HL-60/S4 treated with phorbol 12-myristate 13-acetate at 8.2 ng/mL for 4 days and 3 days (cell line): ENCODE measurements around the gene OTULINL.

Experiments
- in situ Hi-C: fragments of 300-500 bp; cut with MboI; formaldehyde crosslinking; loops from 2 replicates; pipeline ENCODE4 v1.15.0; 2022; ENCODE audit warnings: low sequenced_read_pairs

Gene OTULINL

DNA sequence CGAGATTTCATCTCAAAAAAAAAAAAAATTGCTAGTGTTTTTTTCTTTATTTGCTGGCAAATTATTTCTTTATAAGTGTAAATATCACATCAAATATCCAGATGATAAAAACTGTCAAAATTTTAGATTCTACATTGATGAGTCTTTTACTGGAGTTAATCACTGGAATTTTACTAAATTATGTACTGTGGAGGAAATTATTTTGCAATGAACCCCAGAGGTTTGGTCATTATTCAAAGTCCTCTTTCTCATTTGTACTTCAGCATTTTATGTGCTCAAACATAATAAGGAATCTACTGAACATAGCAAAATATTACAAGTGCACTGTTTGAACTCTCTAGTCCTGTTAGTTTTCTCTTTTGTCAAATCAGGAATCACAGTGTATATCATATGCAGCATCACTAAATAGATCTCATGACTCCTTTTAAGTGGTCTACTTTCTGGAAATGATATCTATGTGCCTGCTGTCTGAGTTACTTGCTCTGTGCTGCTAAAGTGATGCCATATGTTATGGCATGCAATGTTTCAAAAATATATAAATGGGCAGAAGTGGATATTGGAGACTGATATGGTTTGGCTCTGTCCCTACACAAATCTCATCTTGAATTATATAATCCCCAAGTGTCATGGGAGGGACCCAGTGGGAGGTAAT, 18.0 kb downstream of the OTULINL start:
- in situ Hi-C loops: no loop called here

DNA sequence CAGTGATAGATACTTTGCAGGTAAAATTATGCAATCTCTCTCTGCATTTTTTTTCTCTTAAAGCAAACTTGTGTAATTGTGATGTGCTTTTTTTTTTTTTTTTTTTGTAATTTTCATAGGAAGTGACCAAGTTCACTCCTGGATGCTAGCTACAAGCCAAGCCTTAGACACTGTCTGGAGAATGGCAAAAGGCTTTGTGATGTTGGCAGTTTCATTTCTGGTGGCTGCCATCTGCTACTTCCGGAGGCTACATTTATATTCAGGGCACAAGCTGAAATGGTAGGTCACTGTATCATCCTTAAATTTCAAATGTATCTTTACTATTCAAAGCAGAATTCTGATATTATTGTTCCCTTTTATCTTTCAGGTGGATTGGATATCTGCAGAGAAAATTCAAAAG, 19.3 kb downstream of the OTULINL start:
- in situ Hi-C loops: no loop called here

DNA sequence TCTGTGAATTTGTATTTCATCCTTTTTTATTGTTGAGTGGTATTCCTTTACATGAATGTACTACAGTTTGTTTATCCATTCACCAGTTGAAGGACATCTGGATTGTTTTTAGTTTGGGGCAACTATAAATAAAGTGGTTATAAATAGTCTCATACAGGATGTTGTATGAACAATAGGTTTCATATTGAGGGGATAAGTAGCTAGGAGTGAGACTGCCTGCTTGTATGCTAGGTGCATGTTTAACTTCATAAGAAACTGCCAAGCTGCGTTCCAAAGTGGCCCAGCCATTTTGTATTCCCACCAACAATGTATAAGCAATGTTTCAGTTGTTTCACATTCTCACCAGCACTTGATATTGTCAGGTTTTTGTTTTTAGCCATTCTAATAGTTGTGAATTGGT, 21.5 kb downstream of the OTULINL start:
- in situ Hi-C loops: no loop called here

DNA sequence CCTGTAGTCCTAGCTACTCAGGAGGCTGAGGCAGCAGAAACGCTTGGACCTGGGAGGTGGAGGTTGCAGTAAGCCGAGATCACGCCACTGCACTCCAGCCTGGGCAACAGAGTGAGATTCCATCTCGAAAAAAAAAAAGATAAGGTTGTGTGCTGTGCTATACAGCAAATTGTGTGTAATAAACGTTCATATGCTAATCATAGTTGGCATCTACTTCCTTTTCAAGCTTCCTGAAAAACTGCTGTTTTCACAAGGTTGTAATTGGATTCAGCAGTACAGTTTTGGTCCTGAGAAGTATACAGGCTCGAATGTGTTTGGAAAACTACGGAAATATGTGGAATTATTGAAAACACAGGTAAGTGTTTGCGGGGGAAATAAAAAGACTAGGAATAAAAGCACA, 25.5 kb downstream of the OTULINL start:
- in situ Hi-C loops: no loop called here

DNA sequence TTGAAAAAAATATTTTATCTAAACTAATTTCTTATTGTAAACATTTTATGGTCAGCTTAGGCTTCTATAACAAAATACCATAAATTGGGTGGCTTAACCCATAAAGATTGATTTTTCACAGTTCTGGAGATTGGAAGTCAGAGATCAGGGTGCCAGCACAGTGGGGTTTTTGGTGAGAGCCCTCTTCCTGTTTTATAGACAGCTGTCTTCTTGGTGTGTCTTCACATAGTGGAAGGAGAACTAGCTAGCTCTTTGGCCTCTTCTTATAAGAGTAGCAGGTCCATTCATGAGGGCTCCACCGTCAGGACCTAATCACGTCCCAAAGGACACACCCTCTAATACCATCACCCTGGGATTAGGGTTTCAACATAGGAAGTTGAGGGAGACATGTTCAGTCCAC, 26.6 kb downstream of the OTULINL start:
- in situ Hi-C loops: no loop called here

DNA sequence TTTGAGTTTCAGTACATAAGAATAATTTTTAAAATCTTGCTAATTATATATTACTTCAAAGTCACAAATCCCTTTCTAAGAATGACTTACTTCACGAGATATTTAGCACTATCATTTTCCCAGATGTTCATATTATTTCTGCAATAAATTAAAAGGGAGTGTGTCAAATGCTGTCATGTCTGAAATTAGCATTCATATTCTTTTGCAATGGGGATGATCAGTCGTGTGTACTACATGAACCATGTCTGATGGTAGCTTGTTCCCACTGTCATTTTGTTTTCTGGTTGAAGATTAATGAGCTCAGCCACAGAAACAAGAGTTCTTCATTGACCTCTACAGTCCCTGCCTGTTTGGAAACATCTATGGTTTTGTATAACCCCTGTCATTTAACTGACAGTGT, 30.1 kb downstream of the OTULINL start:
- in situ Hi-C loops: no loop called here

DNA sequence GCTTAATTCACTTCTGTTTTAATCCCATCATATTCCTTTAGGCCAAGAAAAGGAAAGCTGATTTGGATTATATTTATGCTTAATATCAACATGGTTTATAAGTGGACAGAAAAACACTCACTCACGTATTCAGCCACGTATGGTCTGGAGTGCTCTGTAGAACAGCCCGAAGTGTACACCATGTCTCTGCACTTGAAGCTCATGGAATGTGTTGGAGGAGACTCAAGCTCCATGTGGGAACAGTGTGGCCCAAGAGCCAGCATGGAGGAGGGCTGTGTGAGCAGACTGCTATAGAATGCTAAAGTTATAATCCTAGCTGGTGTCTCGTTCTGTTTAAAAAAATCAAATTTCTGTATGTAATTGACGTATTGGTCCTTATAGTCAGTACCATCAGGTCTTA, 32.9 kb downstream of the OTULINL start:
- in situ Hi-C loops: no loop called here

DNA sequence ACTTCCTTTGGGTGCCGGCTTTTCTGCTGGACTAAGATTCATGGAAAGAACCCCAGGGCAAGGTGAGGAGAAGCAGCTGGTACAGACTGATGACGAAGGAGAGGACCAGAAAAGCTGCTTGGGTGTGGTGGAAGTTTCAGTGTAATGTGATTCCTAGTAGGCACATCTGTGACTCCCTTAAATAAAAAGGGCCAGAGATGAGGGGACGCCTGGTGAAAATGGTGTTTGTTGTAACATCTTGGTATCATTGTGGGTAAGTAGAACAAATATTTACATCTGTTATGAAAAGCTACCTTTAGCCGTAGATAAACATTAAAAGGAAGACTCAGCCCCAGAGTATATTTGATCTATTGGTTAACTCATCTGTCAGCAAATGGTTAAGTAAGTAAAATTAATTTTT, 33.8 kb downstream of the OTULINL start:
- in situ Hi-C loops: no loop called here

DNA sequence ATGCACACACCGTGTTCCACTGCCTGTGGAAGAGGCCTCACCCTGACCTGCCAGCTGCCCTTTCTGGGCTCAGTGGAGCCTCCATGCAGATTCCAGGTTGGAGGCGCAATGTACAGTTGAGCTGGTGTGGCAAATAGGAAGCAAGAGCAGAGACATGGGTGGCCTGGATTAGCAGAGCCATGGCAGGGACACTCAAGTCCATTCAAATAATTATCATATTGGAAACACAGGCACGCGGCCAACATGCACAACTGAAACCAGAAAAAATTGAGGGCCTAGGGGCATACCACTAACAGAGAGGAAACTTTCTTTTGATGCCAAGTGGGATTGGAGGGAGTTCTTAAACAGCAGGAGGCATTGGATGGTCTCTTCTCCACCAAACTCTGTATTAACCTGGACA, 35.8 kb downstream of the OTULINL start:
- in situ Hi-C loops: no loop called here

DNA sequence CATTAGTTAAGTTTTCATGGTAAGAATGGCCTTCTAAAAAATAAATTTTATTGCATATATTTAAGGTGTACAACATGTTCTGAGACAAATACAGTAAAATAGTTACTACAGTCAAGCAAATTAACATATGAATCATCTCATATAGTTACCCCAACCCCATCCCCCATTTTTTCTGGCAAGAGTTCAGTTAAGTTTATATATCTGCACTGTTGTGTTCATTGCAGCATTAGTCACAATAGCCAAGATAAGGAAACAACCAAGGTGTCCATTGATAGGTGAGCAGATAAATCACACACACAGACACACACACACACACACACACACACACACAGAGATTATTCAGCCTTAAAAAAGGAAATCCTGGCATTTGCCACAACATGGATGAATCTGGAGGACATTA, 45.7 kb downstream of the OTULINL start:
- in situ Hi-C loops: loop anchor here (25.0 kb wide), 1 partner anchor 265 kb away; no protein-coding TSS in a partner anchor

DNA sequence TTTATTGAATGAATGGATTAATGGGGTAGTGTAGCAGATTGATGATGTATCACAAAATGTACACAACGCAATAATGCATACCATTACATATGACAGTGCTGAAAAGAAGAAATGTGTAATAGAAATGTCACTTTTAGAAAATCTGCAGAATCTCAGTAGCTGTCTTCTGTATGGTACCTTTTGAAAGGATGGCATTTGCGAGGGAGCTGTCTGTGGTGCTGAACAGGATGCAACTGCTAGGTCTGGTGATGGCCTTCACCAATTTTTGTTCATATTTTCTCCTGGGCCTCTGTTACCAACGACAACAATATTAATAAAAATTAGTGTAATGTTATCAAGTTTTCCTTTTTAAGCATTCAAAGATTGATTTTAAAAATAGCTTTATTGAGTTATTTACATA, 46.8 kb downstream of the OTULINL start:
- in situ Hi-C loops: loop anchor here (25.0 kb wide), 1 partner anchor 266 kb away; no protein-coding TSS in a partner anchor

DNA sequence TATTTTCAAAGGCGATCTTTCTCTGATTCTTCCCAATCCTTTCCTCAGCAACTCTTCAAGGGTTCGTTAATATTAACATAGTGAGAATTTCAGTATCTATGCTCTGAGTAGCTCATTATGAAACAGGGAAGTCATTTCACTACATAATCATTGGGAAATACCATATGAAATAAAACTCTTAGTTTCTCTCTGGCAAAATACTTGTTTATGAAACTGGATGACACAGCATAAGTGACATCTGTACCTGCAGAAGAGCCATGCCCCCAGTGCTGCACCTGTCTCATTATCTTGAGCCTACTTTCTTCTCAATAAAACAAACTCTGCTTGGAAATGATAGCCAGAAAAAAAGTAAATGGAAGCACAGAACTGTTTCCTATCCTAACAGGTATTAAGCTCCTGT, 49.1 kb downstream of the OTULINL start:
- in situ Hi-C loops: loop anchor here (25.0 kb wide), 1 partner anchor 268 kb away; no protein-coding TSS in a partner anchor

DNA sequence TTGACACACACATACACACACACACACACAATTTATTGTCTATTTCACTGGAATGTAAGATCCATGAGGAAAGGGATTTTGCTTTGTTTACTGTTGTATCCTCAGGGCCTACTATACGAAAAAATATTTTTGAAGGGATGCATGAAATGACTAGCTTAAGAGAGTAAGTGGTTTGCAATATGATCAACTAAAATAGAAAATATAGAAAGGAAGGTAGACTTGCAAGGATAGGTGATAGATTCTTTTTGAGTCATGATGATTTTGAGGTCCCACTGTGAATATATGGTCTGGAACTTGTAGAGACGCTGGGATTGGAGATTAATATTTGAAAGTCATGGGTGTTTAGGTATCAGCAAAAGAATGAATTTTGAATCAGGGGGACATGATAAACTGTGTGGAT, 54.1 kb downstream of the OTULINL start:
- in situ Hi-C loops: loop anchor here (25.0 kb wide), 1 partner anchor 273 kb away; no protein-coding TSS in a partner anchor

DNA sequence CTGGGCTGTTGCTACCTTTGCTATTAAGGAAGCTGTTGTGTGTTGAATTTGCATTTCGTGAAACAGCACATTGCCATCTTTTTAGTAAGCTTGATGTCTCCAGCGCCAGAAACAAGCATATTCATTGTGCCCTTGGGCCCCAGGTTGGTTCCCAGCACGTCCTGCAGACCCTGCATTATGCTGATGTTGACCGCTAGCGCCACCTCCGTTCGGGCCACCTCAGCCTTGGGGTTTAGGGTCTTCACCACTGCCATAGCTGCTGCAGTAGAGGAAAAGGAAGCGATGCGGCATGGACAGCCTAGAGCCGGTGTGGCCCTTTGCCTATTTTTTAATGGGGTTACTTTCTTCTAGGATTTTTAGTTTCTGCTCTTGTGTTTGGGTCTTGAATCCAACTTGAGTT, 59.2 kb downstream of the OTULINL start:
- in situ Hi-C loops: loop anchor here (25.0 kb wide), 1 partner anchor 278 kb away; no protein-coding TSS in a partner anchor

DNA sequence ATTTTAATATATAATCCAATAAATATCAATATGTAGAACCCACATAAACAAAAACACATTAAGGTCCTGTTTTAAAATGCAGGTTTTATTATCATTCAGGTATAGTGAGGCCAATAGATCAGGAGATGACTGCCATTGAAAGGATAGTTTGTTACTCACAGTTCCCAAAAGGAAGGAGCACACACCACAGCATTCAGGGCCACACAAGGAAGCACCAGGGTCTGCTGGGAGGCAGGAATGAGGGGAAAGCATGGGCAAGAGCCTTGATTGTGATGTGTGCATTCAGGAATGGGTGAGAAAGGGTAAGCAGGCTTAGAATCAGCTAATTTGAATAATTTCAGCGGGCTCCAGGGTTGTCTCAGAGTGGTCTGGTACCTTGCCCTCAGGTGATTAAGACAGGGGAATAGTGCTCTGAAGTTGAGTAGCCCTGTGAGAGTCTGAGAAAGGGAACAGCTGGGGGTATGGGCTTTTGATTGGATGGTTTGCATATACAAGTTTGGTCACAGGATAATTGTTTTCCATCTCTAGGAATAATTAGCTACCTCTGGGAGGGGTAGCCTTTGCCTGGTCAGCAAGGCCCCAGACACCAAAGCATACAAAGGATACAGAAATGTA, 63.1 kb downstream of the OTULINL start:
- in situ Hi-C loops: loop anchor here (25.0 kb wide), 1 partner anchor 282 kb away; no protein-coding TSS in a partner anchor

DNA sequence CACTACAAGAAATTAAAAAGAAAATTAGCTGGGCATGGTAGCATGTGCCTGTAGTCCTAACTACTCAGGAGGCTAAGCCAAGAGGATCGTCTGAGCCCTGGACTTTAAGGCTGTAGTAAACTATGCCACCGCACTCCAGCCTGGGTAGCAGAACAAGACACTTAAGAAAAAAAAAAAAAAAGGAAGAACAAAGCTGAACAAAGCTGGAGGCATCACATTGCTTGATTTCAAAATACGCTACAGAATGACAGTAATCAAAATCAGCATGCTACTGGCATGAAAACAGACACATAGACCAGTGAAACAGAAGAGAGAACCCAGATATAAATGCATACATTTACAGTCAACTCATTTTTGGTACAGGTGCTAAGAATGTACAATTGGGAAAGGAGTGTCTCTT, 68.5 kb downstream of the OTULINL start:
- in situ Hi-C loops: no loop called here

DNA sequence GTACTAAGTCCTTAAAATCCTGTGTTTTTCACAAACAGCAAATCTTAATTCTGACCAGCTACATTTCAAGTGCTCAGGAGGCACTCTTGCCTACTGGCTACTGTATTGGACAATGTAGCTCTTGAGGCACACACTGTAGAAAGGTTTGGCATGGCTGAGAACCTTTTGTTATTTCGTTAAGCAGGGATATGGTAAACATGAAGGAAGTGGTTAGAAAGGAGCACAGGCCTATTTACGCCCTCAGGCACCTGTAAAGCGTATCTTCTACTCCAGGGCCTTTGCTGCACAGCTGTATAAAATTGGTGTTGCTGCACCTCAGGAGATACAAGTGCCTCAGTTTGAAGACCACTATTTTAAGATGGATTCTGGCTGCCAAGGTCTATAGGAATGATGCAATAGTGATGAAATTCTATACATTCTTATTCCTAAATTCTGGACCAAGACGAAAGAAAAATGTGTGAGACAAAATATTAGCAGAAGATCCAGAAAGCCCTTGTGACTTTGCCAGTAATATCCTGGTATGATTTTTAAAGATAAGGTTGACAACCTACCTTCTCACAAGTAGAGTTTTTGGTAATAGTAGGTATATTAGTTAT, 73.7 kb downstream of the OTULINL start:
- in situ Hi-C loops: no loop called here

DNA sequence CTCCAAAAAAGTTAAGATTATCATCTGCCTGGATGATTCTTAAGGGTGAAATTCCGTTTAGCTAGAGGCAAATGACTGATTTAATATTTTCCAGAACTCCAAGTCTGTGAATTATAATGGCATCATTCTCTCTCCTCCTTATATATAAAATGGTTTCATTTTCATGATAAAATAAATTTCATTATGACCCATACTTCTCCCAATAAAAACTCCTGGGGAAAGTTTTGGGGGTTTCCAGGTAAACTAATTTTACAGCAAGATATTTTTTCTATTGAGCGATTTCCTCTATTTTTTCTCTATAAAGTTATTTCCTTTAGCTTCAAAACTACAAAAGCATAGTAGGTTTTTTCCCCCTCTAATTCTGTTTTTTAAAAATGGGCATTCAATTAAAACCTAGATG, 75.3 kb downstream of the OTULINL start:
- in situ Hi-C loops: no loop called here

DNA sequence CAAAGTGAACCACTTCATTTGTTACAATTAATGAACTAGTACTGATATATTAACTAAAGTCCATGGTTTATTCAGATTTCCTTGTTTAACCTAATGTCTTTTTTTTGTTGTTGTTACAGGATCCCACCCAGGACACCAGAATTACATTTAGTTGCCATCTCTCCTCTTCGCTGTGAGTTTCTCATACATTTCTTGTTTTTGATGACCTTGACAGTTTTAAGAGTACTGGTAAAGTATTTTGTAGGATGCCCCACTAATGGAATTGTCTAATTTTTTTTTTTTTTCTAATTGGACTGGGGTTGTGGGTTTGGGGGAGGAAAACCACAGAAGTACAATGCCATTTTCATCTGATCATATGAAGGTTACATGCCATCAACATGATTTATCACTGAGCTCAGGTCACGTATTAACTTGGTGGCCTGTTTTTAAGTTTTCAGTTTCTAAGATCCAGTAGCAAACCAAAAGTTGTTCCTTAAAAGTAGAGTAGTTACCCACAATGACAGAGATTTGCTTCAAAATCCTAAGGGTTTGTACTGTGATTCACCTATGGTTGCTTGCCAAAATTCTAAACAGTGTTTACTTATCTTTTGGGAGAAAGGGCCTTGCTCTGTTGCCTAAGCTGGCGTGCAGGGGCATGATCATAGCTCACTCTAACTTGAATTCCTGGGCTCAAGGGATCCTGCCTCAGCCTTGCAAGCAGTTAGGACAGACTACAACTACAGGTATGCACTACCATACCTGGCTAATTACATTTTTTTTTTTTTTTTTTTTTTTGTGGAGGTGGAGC, 78.4 kb downstream of the OTULINL start:
- in situ Hi-C loops: no loop called here

DNA sequence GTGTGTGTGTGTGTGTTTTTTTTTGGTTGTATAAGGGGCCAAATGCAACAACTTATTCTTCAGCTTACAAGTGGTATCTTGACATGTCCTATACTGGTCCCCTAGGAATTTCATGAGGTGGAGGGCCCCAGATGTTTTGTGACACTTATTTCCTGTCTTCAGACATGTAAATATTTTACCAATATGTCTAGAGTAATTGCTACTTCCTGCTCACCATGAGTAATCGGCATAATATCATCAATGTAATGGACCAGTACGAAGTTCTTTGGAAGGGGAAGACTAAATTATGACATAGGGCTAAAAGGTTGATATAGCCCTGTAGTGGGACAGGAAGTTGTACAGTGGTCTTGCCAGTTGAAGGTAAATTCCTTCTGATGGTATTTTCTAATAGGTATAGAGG, 79.2 kb downstream of the OTULINL start:
- in situ Hi-C loops: no loop called here
